NCI-H2196 treated with DMSO at 0.1 percent for 48 hours (cell line): ENCODE data around the gene TNFSF12.

Experiments used
- DNase-seq: peaks from one replicate; lab custom pipeline; 2025; ENCODE audit not compliant: unreplicated experiment; lab: John Stamatoyannopoulos, UW

The TNFSF12 gene, protein sequence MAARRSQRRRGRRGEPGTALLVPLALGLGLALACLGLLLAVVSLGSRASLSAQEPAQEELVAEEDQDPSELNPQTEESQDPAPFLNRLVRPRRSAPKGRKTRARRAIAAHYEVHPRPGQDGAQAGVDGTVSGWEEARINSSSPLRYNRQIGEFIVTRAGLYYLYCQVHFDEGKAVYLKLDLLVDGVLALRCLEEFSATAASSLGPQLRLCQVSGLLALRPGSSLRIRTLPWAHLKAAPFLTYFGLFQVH

GRCh38 chr17:7548585-7549400 is at the start of gene TNFSF12:
Gene TNFSF12, plus strand, starts transcription at chr17:7549058. Its CDS starts 96 bp downstream, at chr17:7549154.
- DNase-seq, result no peak

DNA sequence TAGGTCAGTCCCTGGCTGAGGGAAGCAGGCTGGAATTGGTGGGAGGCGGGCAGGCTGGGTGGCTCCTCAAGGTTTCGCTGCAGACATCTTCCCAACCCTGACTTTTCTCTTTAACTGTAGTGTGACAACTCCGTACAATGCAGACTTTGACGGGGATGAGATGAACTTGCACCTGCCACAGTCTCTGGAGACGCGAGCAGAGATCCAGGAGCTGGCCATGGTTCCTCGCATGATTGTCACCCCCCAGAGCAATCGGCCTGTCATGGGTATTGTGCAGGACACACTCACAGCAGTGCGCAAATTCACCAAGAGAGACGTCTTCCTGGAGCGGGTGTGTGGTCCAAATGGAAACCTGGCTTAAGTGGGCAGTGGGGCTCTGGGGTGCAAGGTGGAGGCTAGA is 49.7 kb upstream of the TNFSF12 start:
- no peak for DNase-seq

GRCh38 chr17:7501729-7502128 is 47.1 kb upstream of the TNFSF12 start:
- DNase-seq, result no peak

DNA sequence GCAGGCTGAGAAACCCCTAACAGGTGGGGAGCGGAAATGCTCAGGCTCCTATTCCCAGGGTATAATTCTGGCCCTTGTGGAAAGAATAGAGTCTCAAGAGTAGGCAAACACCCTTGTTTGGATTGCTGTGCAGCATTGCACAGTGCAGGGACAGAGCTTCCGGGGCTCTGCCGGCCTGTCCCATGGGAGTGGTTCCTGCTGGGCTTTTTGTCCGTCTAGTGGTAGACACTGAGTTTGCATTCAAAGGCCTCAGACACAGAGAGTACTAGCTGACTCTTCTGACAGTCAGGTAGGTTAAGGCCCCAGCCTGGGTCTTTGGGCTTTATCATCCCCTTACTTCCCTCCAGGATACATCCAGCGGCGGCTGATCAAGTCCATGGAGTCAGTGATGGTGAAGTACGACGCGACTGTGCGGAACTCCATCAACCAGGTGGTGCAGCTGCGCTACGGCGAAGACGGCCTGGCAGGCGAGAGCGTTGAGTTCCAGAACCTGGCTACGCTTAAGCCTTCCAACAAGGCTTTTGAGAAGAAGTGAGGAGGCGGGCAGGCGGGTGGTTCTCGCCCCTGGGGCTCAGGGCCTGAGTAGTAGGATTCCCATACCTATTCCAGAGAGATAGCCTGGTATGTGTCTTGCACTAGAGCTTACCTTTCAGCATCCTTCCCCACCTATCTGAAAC is 46.5 kb upstream of the TNFSF12 start:
- no peak for DNase-seq

GRCh38 chr17:7502987-7503386 is 45.9 kb upstream of the TNFSF12 start:
- DNase-seq, result no peak

- DNase-seq, result no peak
Measured at GRCh38 chr17:7503521-7503920, 45.3 kb upstream of the TNFSF12 start.

DNA sequence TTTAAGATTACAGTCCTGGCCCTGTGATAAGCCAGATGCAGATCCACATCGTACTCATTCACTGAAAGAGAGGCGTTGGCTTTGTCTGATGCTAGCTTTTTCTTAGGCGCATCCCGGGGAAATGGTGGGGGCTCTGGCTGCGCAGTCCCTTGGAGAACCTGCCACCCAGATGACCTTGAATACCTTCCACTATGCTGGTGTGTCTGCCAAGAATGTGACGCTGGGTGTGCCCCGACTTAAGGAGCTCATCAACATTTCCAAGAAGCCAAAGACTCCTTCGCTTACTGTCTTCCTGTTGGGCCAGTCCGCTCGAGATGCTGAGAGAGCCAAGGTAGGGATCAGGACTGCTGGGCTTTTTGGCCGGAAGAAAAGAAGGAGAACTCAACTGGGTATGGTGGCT is 40.7 kb upstream of the TNFSF12 start:
- DNase-seq, result no peak

DNA sequence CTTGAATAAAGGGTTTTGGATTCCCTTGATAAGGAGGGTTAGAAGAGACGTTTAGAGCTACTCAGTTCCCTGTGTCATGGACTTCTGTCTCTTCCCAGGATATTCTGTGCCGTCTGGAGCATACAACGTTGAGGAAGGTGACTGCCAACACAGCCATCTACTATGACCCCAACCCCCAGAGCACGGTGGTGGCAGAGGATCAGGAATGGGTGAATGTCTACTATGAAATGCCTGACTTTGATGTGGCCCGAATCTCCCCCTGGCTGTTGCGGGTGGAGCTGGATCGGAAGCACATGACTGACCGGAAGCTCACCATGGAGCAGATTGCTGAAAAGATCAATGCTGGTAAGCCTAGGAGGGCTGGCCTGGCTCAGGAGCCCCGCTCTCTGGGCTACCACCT is 40.0 kb upstream of the TNFSF12 start:
- DNase-seq, result no peak

- DNase-seq, result no peak
Measured at GRCh38 chr17:7509937-7510336, 38.9 kb upstream of the TNFSF12 start.

DNA sequence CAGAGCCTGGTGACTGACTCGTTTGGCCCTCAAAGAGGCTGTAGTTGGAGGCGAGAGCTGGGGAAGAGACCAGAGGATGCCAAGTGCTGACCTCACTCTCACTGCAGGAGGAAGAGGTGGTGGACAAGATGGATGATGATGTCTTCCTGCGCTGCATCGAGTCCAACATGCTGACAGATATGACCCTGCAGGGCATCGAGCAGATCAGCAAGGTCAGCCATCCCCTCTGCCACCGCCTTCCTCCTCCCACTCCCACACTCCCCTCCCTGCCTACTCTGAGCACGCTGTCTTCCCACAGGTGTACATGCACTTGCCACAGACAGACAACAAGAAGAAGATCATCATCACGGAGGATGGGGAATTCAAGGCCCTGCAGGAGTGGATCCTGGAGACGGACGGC is 37.8 kb upstream of the TNFSF12 start:
- DNase-seq, result no peak

DNA sequence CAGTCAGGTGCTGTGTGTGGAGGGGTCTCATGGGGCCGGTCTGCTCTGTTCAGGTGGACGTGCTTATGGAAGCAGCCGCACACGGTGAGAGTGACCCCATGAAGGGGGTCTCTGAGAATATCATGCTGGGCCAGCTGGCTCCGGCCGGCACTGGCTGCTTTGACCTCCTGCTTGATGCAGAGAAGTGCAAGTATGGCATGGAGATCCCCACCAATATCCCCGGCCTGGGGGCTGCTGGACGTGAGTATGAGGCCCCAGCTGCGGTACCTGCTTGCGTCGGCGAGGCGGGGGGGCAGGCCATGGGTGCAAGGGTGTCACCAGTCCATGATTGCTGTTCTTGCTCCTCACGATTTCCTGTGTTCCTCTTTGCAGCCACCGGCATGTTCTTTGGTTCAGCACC is 36.8 kb upstream of the TNFSF12 start:
- no peak for DNase-seq

GRCh38 chr17:7512824-7513540 is 35.9 kb upstream of the TNFSF12 start:
- DNase-seq, result no peak

GRCh38 chr17:7513850-7514419 is 34.9 kb upstream of the TNFSF12 start:
- no peak for DNase-seq

DNA sequence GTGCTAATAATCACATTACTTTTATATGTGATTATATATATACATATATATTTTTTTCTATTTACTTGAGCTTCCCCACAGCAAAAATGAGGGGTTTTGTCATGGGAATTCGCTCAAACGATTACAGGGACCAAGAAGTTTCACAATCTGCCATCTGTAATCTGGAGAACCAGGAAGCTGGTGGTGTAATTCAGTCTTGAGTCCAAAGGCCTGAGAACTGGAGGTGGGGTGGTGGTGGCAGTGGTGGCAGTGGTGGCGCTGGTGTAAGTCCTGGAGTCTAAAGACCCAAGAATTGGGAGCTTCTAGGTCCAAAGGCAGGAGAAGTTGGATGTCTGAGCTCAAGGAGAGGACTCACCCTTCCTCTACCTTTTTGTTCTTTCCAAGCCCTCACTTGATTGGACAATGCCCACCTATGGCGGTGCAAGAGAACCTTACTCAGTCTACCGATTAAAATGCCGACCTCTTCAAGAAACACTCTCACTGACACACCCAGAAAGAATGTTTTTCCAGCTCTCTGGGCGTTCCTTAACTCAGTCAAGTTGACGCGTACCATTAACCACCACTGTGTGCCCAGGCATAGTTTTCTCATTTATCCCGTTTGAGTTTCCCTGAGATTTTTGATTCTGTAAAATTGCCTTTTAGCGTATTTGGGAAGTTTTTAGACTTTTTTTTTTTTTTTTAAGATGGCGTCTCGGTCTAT is 32.8 kb upstream of the TNFSF12 start:
- DNase-seq, result no peak

DNA sequence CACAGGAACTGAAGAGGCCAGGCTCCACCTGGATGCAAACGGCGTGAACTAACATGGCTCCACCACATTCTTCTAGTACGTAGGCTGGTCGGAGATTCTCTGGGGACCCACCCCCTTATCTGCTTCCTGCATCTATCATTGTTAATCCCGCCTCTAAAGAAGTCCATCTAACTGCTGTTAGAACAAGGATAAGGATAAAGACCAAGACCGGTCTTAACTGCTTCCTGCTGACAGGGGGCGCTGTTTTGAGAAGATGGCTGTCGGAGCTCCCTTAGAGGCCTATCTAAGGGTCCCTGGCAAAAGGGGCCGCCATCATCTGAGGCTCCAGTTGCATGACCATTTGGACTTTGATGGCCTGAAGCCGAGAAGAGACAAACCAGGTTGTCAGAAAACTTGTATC is 25.8 kb upstream of the TNFSF12 start:
- no peak for DNase-seq

DNA sequence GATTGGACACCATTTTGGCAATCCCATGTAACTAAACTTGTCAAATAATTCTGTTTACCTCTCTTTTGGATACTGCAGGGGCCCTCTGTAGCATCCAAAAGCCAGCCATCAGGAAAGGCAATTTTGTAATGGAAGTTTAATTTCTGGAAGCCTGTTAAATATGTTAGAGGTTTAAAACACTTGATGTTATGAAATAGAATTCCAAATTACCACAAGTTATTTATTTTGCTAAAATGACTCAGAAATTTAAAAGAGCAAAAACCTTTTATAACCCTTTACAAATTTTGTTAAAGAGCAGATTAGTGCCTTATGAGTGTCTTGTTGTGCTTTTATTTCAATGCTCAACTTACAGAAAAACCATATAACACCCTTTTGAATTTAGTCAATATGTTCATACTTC is 20.0 kb upstream of the TNFSF12 start:
- no peak for DNase-seq

DNA sequence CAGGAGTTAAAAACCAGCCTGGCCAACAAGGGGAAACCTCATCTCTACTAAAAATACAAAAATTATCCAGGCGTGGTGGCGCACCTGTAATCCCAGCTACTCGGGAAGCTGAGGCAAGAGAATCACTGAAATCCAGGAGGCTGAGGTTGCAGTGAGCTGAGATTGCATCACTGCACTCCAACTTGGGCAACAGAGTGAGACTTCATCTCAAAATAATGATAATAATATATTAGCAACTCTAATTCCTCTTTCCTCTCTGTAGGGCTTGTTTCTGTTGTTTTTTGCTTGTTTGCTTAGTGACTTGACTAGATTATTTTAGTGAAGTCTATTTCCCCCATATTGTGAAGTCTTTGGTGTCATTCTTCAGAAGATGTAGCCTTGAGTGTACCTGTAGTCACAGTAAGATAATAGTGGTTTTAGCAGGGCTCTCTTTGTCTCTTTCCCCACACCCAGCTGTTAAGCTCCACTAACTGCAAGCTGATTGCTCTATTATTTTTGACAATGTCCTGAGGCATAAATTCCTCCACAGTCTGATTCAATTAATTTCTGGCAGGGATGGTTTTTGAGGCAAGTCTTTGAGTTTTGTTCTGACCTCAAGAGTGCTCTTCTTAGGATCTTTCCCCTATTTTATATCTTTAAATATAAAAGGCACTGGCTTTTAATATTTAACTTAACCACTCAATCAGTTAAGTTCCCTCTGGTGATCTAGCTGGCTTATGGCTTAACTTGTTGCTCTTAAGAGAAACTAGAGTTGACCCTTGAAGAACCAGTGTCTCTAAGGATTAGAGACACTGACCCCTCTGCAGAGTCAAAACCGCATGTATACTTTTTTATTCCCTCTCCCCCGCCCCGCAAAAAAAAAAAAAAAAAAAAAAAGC is 18.6 kb upstream of the TNFSF12 start:
- no peak for DNase-seq

DNA sequence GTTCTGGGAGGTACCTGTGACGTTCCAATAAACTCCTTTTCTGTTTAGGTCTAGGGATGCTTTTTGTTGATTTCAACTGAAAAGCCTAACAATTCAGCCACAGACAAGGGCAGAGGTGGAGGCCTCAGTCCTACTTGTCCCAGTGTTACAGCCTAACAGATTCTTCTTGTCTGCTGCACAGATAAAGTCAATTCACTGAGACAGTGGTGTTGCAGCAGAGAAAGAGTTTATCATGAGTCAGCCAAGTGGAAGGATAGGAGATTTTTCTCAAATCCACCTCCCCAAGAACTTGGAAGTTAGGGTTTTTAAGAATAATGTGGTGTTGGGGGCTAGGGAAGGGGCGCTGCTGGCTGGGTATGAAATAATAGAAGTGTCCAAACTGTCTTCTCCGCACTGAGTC is 10.8 kb upstream of the TNFSF12 start:
- no peak for DNase-seq

- no peak for DNase-seq
Measured at GRCh38 chr17:7538891-7539545, 9.8 kb upstream of the TNFSF12 start.
